MM.1S (cell line): ENCODE results near the gene SLC27A4.

Experiments used
- EZH2 ChIP-seq: fragments of 300-600 bp; sonication (generic); optimal IDR thresholded peaks from 2 replicates; pipeline ENCODE3; 2017; ENCODE audit warnings: low read depth, mild to moderate bottlenecking, antibody characterized with exemption, low read length, mixed read lengths
- EZH2phosphoT487 ChIP-seq: fragments of 300-600 bp; sonication (generic); IDR thresholded peaks from 2 replicates; pipeline ENCODE4 v1.6.1; 2018; ENCODE audit warnings: antibody characterized with exemption, low read length
- TF ChIP-seq, protein P1 (sequence below): fragments of 300-600 bp; sonication (generic); IDR thresholded peaks from 2 replicates; pipeline ENCODE4 v1.5.1; 2016; ENCODE audit warnings: antibody characterized with exemption, low read length, mixed read lengths

DNA sequence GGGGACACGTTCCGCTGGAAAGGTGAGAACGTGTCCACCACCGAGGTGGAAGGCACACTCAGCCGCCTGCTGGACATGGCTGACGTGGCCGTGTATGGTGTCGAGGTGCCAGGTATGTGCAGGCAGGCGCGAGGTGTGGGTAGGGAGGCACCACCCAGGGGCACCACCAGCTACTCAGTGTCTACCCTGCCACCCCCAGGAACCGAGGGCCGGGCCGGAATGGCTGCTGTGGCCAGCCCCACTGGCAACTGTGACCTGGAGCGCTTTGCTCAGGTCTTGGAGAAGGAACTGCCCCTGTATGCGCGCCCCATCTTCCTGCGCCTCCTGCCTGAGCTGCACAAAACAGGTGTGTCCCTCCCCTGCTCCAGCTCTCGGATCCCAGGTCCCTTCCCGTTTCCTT is 15.1 kb downstream of the SLC27A4 start:
- TF ChIP-seq, protein P1, sequence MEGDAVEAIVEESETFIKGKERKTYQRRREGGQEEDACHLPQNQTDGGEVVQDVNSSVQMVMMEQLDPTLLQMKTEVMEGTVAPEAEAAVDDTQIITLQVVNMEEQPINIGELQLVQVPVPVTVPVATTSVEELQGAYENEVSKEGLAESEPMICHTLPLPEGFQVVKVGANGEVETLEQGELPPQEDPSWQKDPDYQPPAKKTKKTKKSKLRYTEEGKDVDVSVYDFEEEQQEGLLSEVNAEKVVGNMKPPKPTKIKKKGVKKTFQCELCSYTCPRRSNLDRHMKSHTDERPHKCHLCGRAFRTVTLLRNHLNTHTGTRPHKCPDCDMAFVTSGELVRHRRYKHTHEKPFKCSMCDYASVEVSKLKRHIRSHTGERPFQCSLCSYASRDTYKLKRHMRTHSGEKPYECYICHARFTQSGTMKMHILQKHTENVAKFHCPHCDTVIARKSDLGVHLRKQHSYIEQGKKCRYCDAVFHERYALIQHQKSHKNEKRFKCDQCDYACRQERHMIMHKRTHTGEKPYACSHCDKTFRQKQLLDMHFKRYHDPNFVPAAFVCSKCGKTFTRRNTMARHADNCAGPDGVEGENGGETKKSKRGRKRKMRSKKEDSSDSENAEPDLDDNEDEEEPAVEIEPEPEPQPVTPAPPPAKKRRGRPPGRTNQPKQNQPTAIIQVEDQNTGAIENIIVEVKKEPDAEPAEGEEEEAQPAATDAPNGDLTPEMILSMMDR, result no peak
- no peak for TF ChIP-seq EZH2
- TF ChIP-seq EZH2phosphoT487, result no peak
